GM20000 (cell line): Measurements from ENCODE around the gene LBP.

Source experiments
- DNase-seq: peaks from one replicate; pipeline ENCODE4 v3.0.0; 2012; ENCODE audit warnings: low spot score
- CTCF ChIP-seq: IDR thresholded peaks from 2 replicates; pipeline ENCODE4 v1.5.1; 2012; ENCODE audit warnings: mild to moderate bottlenecking, control low read depth; ENCODE audit errors: extremely low read depth, missing control alignments

LBP gene

GRCh38 chr20:38414769-38415450, 68.6 kb downstream of the LBP start:
- TF ChIP-seq CTCF: no peak
- DNase-seq: no peak

GRCh38 chr20:38418509-38419204, 72.4 kb downstream of the LBP start:
- TF ChIP-seq CTCF: no peak
- no peak for DNase-seq

GRCh38 chr20:38420388-38421085, 74.3 kb downstream of the LBP start:
- DNase-seq: no peak
- no peak for TF ChIP-seq CTCF

GRCh38 chr20:38421915-38422314, 75.6 kb downstream of the LBP start:
- no peak for TF ChIP-seq CTCF
- DNase-seq: no peak

- TF ChIP-seq CTCF: no peak
- no peak for DNase-seq
Observed at GRCh38 chr20:38423541-38423940, 77.3 kb downstream of the LBP start.

- TF ChIP-seq CTCF: no peak
Observed at GRCh38 chr20:38424401-38424800, 78.1 kb downstream of the LBP start.

GRCh38 chr20:38426006-38426897, 80.0 kb downstream of the LBP start:
- no peak for DNase-seq
- TF ChIP-seq CTCF: no peak

More at GRCh38 chr20:38424401-38424800, 78.1 kb downstream of the LBP start:
- no peak for DNase-seq
